GM12878 (cell line): Measurements from ENCODE around the gene LILRB3. TPM values are rescaled to one million over a fixed set of nuclear protein-coding genes. Genes with fewer than 3 reads are reported as not detected.

Source experiments
- BACH1 ChIP-seq: fragments of 450-650 bp; IDR thresholded peaks from 2 replicates; pipeline ENCODE4 v1.6.1; 2017; ENCODE audit warnings: mild to moderate bottlenecking, borderline replicate concordance
- BHLHE40 ChIP-seq, 2 experiments: fragments of 450-650 bp in 1 of 2; IDR thresholded peaks; 2 replicates each; pipeline ENCODE4 v1.6.1; 2011 to 2017; ENCODE audit warnings: low read depth in 2 of 2, borderline replicate concordance in 1 of 2, improper control_type of control experiment in 1 of 2, low read length in 1 of 2, mild to moderate bottlenecking in 1 of 2
- CEBPB ChIP-seq, 2 experiments: fragments of 150-350 bp in 1 of 2; IDR thresholded peaks; 2 replicates each; pipeline ENCODE4 v1.6.1; 2012 to 2014; ENCODE audit warnings: low read depth in 2 of 2, low read length in 2 of 2, borderline replicate concordance in 1 of 2, inconsistent platforms in 1 of 2
- DPF2 ChIP-seq: fragments of 450-650 bp; IDR thresholded peaks from 2 replicates; pipeline ENCODE4 v1.6.1; 2017; ENCODE audit warnings: mild to moderate bottlenecking
- EGR1 ChIP-seq, 2 experiments: IDR thresholded peaks; 1 replicate in 1 of 2; 2 replicates in 1 of 2; pipeline ENCODE4 v1.6.1; 2011 to 2012; ENCODE audit warnings: low read depth in 2 of 2, low read length in 2 of 2, borderline replicate concordance in 1 of 2, mild to moderate bottlenecking in 1 of 2, moderate library complexity in 1 of 2
- EZH2 ChIP-seq: IDR thresholded peaks from 2 replicates; pipeline ENCODE4 v1.6.1; 2012; ENCODE audit warnings: low read depth, mild to moderate bottlenecking, control low read depth, inconsistent platforms, low read length, borderline replicate concordance; ENCODE audit not compliant: control insufficient read depth
- GATAD2B ChIP-seq: fragments of 450-650 bp; conservative IDR thresholded peaks from 2 replicates; pipeline ENCODE4 v1.6.1; 2017; ENCODE audit warnings: low read depth, mild to moderate bottlenecking, moderate library complexity
- IKZF1 ChIP-seq: fragments of 450-650 bp; conservative IDR thresholded peaks from 2 replicates; pipeline ENCODE4 v1.6.1; 2017; ENCODE audit warnings: antibody characterized with exemption, mild to moderate bottlenecking
- KLF5 ChIP-seq: fragments of 450-650 bp; IDR thresholded peaks from 2 replicates; pipeline ENCODE4 v1.6.1; 2014; ENCODE audit warnings: mild to moderate bottlenecking; ENCODE audit not compliant: partially characterized antibody
- LARP7 ChIP-seq: fragments of 450-650 bp; IDR thresholded peaks from 2 replicates; pipeline ENCODE4 v1.6.1; 2017; ENCODE audit warnings: mild to moderate bottlenecking
- MXI1 ChIP-seq: fragments of 150-350 bp; IDR thresholded peaks from 2 replicates; pipeline ENCODE4 v1.6.1; 2011; ENCODE audit warnings: low read depth, mild to moderate bottlenecking, inconsistent platforms, low read length, improper control_type of control experiment
- NKRF ChIP-seq: fragments of 450-650 bp; conservative IDR thresholded peaks from 2 replicates; pipeline ENCODE4 v1.6.1; 2017; ENCODE audit warnings: mild to moderate bottlenecking, moderate library complexity
- NR2F1 ChIP-seq: fragments of 450-650 bp; conservative IDR thresholded peaks from 2 replicates; pipeline ENCODE4 v1.6.1; 2017; ENCODE audit warnings: mild to moderate bottlenecking
- NRF1 ChIP-seq: conservative IDR thresholded peaks from 2 replicates; pipeline ENCODE4 v1.6.1; 2011; ENCODE audit warnings: mild to moderate bottlenecking, low read depth, low read length, improper control_type of control experiment
- PAX8 ChIP-seq: fragments of 450-650 bp; IDR thresholded peaks from 2 replicates; pipeline ENCODE4 v1.6.1; 2017; ENCODE audit warnings: mild to moderate bottlenecking, moderate library complexity
- PKNOX1 ChIP-seq: fragments of 450-650 bp; IDR thresholded peaks from 2 replicates; pipeline ENCODE4 v1.6.1; 2016; ENCODE audit warnings: mild to moderate bottlenecking
- POLR2AphosphoS5 ChIP-seq: IDR thresholded peaks from 2 replicates; pipeline ENCODE4 v1.6.1; 2011; ENCODE audit warnings: mild to moderate bottlenecking, low read length, inconsistent platforms
- RUNX3 ChIP-seq: IDR thresholded peaks from 2 replicates; pipeline ENCODE4 v1.6.1; 2012; ENCODE audit warnings: low read length, inconsistent platforms
- SIN3A ChIP-seq: IDR thresholded peaks from 2 replicates; pipeline ENCODE4 v1.6.1; 2012; ENCODE audit warnings: low read depth, low read length, improper control_type of control experiment
- SMARCA5 ChIP-seq: fragments of 450-650 bp; IDR thresholded peaks from 2 replicates; pipeline ENCODE4 v1.6.1; 2017; ENCODE audit warnings: mild to moderate bottlenecking
- STAT1 ChIP-seq: fragments of 450-650 bp; conservative IDR thresholded peaks from 2 replicates; pipeline ENCODE4 v1.6.1; 2014; ENCODE audit warnings: antibody characterized with exemption, mild to moderate bottlenecking
- TAF1 ChIP-seq: IDR thresholded peaks from 2 replicates; pipeline ENCODE4 v1.6.1; 2011; ENCODE audit warnings: mild to moderate bottlenecking, low read depth, low read length, borderline replicate concordance
- TARDBP ChIP-seq: IDR thresholded peaks from 2 replicates; pipeline ENCODE4 v1.6.1; 2016; ENCODE audit warnings: borderline replicate concordance
- YY1 ChIP-seq: IDR thresholded peaks from 2 replicates; pipeline ENCODE4 v1.6.1; 2011; ENCODE audit warnings: low read depth, mild to moderate bottlenecking, low read length
- ZBTB11 ChIP-seq: fragments of 450-650 bp; formaldehyde crosslinking; IDR thresholded peaks from 2 replicates; pipeline ENCODE4 v1.5.0; 2022; ENCODE audit warnings: mild to moderate bottlenecking, missing genetic modification characterization
- ZNF207 ChIP-seq: fragments of 450-650 bp; IDR thresholded peaks from 2 replicates; pipeline ENCODE4 v1.6.1; 2014; ENCODE audit warnings: antibody characterized with exemption, mild to moderate bottlenecking, borderline replicate concordance
- polyA plus RNA-seq, 11 experiments: library from polyadenylated mRNA; depleted of rRNA in 4 of 11; unstranded in 6 of 11; stranded (reverse) in 5 of 11; fragments of >200 nt; fragmentation: Nextera tagmentation in 4 of 11; fragmentation: Illumina TruSeq in 1 of 11; extraction: Ambion mirVana in 4 of 11; extraction: Trizol in 1 of 11; gene quantifications; 1 replicate in 1 of 11; 2 replicates in 10 of 11; pipeline versions ENCODE4 v1.2.1 to v1.2.3, GENCODE V29; 2011 to 2016; ENCODE audit warnings: inconsistent platforms in 2 of 11, missing spikeins in 2 of 11, low read depth in 1 of 11
- total RNA-seq, 4 experiments: library from RNA; depleted of rRNA in 3 of 4; stranded (reverse); fragments of >200 nt in 3 of 4; fragmentation: Illumina TruSeq in 1 of 4; extraction: Trizol in 1 of 4; gene quantifications; 2 replicates each; pipeline versions ENCODE4 v1.2.1 to v1.2.3, GENCODE V29; 2013 to 2021

Gene LILRB3
- total and polyA plus RNA-seq, 10 of the 15 experiments (the other 5 are each of a cell fraction or from before 2014, with no cell fraction given) = 0.04 to 1.1 (median 0.18) TPM; not detected in 1

DNA sequence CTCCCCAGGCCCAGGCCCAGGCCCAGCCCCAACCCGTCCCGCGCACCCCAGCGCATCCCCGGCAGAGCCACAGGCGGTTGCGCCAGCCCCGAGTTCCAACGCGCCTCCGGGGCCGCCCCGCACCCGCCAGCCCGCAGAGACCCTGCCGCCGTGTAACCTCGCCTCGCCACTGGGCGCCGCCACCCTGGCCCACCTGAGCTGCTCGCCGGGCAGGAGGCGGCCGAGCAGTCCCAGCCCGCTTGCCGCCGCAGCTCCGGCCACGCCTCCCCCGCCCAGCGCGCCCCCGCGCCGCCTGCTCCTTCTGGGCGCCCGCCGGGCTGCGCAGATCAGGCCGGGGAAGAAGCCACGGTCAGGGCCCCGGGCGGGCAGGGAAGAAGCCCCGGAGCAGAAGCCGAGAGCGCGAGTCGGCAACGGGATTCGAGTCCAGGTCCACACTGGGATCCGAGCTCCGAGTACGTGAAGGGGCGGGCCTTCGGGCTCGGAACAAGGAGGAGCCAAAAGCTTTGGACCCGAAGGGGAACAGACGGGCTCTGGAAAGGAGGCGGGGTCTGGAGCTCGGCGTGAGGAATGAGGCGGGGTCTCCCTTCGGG lies 33.6 kb downstream of the LILRB3 start, which contains the start of gene MBOAT7 (continued):
- TF ChIP-seq BHLHE40 (IDR thresholded peaks at IDR 0.05; ENCODE audit: borderline replicate concordance in 1 of 2, low read depth in 2 of 2, low read length in 1 of 2) (peak; percentile 16 to 74; a peak in 2 of 4 replicates), ZBTB11 (no peak), STAT1 (peak; percentile 97), ZNF207 (peak; percentile 98), TAF1 (0 out of 2 replicates have a peak, but pooled peaks have one; percentile 13), NR2F1 (peak; percentile 49; the same call in 1 of the 2 replicates), PKNOX1 (no peak), SMARCA5 (peak; percentile 93), POLR2AphosphoS5 (peak; percentile 53; the same call in 1 of the 2 replicates), BACH1 (peak; percentile 90), RUNX3 (no peak), NRF1 (0 out of 2 replicates have a peak, but pooled peaks have one; percentile 9), IKZF1 (peak; percentile 85), TARDBP (no peak), NKRF (peak; percentile 89), DPF2 (peak; percentile 81), CEBPB (IDR thresholded peaks at IDR 0.05; ENCODE audit: borderline replicate concordance in 1 of 2, low read depth in 2 of 2, low read length in 2 of 2) (no peak), KLF5 (peak; percentile 39), YY1 (peak; percentile 29), MXI1 (peak; percentile 37; the same call in 1 of the 2 replicates), LARP7 (peak; percentile 98), GATAD2B (peak; percentile 78), EGR1 (IDR thresholded peaks at IDR 0.05; ENCODE audit: borderline replicate concordance in 1 of 2, low read depth in 2 of 2, low read length in 2 of 2) (peak in 1 of 2 experiments; percentile 95; a peak in 2 of 3 replicates), PAX8 (no peak), EZH2 (no peak), SIN3A (peak; percentile 75)
